ENCODE data around the gene EXOC7.

The EXOC7 gene

GRCh38 chr17:76032780-76033108 lies 70.8 kb downstream of the EXOC7 start:
- no peak for TF ChIP-seq TEAD4 (IDR thresholded peaks at IDR 0.05)
- no peak for TF ChIP-seq FOXM1 (IDR thresholded peaks at IDR 0.05; ENCODE audit: borderline replicate concordance, low read depth)
- TF ChIP-seq YY1 (IDR thresholded peaks at IDR 0.05; ENCODE audit: low read depth) = no peak
- TF ChIP-seq TAF1 (IDR thresholded peaks at IDR 0.05; ENCODE audit: low read depth) = no peak
- no peak for TF ChIP-seq RAD21 (IDR thresholded peaks at IDR 0.05; ENCODE audit: low read depth)
- no peak for TF ChIP-seq TCF12 (IDR thresholded peaks at IDR 0.05; ENCODE audit: low read depth)
- no peak for TF ChIP-seq EGR1 (IDR thresholded peaks at IDR 0.05)
- TF ChIP-seq ZBTB7A (IDR thresholded peaks at IDR 0.05; ENCODE audit: low read depth) = no peak
- no peak for TF ChIP-seq EP300 (IDR thresholded peaks at IDR 0.05; ENCODE audit: borderline replicate concordance)
- no peak for TF ChIP-seq CEBPB (IDR thresholded peaks at IDR 0.05)
- TF ChIP-seq CREB1 (IDR thresholded peaks at IDR 0.05; ENCODE audit: low read depth) = no peak
- TF ChIP-seq NFIC (IDR thresholded peaks at IDR 0.05) = no peak
- no peak for TF ChIP-seq USF1 (IDR thresholded peaks at IDR 0.05)
- no peak for TF ChIP-seq REST (IDR thresholded peaks at IDR 0.05; ENCODE audit: low read depth)
- TF ChIP-seq MAX (IDR thresholded peaks at IDR 0.05) = no peak

- no peak for TF ChIP-seq TEAD4 (IDR thresholded peaks at IDR 0.05)
- TF ChIP-seq EP300 (IDR thresholded peaks at IDR 0.05; ENCODE audit: borderline replicate concordance) = no peak
- TF ChIP-seq MAX (IDR thresholded peaks at IDR 0.05) = 0 out of 2 replicates have a peak, but pooled peaks have one; percentile 18
Observed at GRCh38 chr17:76032073-76032779, 71.4 kb downstream of the EXOC7 start.

Measured in Ishikawa (cell line).